SJCRH30 (cell line): ENCODE measurements around the gene PGAM5. TPM values are rescaled to one million over a fixed set of nuclear protein-coding genes. Genes with fewer than 3 reads are reported as not detected.

Experiments used
- DNase-seq, 2 experiments: peaks; one replicate each; pipeline ENCODE4 v3.0.0-alpha.2; 2015 to 2020
- H3K27ac ChIP-seq: fragments of 250-450 bp; sonication (Bioruptor Pico); 2 replicates; pipeline ENCODE4 v1.5.1; 2020; ENCODE audit warnings: mild to moderate bottlenecking, moderate library complexity
- H3K27me3 ChIP-seq: fragments of 250-450 bp; sonication (Bioruptor Pico); 2 replicates; pipeline ENCODE4 v1.5.1; 2020; ENCODE audit warnings: mild to moderate bottlenecking, moderate library complexity
- H3K36me3 ChIP-seq: fragments of 250-450 bp; sonication (Bioruptor Pico); 2 replicates; pipeline ENCODE4 v1.5.1; 2020; ENCODE audit warnings: mild to moderate bottlenecking, moderate library complexity
- H3K4me1 ChIP-seq: fragments of 250-450 bp; sonication (Bioruptor Pico); 2 replicates; pipeline ENCODE4 v1.5.1; 2020; ENCODE audit warnings: mild to moderate bottlenecking, moderate library complexity
- H3K4me3 ChIP-seq: fragments of 250-450 bp; sonication (Bioruptor Pico); 2 replicates; pipeline ENCODE4 v1.5.1; 2020; ENCODE audit warnings: mild to moderate bottlenecking, moderate library complexity
- H3K9me3 ChIP-seq: fragments of 250-450 bp; sonication (Bioruptor Pico); replicated peaks from 2 replicates; pipeline ENCODE4 v1.5.1; 2020; ENCODE audit warnings: mild to moderate bottlenecking, moderate library complexity
- total RNA-seq: library from RNA; depleted of rRNA; stranded (reverse); fragments of >200 nt; shearing (Covaris generic); gene quantifications from 2 replicates; pipeline ENCODE4 v1.2.3, GENCODE V29; 2014

PGAM5 gene
- total RNA-seq, 1 experiment from 2014 or later: 41.9 TPM

DNA sequence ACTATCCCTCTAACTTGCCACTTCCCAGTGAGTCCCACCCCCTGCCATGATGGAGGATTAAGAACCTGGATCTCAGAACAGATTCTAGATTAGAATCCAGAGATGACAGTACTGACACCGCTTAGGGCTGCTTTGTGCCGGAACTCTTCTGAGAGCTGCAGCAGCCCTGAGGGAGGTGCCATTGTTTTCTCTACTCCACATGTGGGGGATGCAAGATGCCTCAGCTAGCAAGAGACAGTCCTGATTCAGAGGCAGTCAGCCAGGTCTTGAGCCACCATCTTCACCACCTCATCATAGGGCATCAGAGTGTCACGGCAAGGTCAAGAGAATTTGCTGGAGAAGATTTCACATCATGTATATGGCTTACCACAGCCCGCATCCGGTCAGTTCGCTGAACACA is 3.4 kb upstream of the PGAM5 start:
- Histone ChIP-seq H3K36me3 (peaks cover 7% of the 10 kb centered on the region), H3K4me1 (no peaks in the 10 kb centered on the region), H3K4me3 (no peak overlapping the region), H3K27ac (no peak overlapping the region), H3K9me3 (no peaks in the 10 kb centered on the region), H3K27me3 (no peaks in the 10 kb centered on the region)
- no peak for DNase-seq

DNA sequence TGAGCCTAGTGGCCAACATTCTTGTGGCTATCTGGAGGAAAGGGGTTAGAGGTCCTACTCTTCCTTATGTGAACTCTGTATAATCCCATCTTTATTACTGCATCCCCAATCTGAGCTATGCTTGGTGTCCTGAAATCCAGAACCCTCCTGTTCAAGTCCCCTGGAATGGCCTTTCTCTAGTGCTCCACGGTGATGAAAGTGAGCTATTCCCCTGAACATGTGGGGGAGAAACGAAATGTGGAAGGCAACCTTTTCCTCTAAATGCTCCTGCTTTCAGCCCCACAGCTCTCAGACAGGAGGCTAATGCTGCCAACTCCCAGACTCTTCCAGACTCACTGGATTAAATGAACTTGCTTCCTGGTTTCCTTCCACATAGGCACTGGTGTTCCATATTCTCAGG is 2.5 kb upstream of the PGAM5 start:
- no peak for DNase-seq
- H3K4me3 ChIP-seq: no peak overlapping the region
- peaks cover 8% of the 10 kb centered on the region for H3K36me3 ChIP-seq
- H3K27me3 ChIP-seq: no peaks in the 10 kb centered on the region
- H3K9me3 ChIP-seq: no peaks in the 10 kb centered on the region
- no peaks in the 10 kb centered on the region for H3K4me1 ChIP-seq
- H3K27ac ChIP-seq: no peak overlapping the region

DNA sequence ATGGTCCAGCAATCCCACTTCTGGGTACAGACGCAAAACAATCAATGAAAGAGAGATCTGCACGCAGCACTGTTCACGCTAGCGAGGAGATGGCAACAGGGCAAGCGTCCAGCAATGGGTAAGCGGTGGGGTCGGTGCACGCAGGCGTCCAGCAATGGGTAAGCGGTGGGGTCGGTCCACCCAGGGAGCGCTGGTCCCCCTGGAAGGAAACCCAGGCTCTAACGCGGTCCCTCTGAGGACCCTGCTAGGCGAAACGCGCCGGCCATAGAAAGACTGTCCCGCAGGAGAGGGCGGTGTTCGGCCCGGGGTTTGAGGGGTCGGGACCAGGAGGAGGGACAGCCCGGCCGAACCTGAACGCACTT is 618 bp upstream of the PGAM5 start:
- Histone ChIP-seq H3K4me1 (no peaks in the 10 kb centered on the region), H3K4me3 (peak overlapping the region; percentile 65), H3K9me3 (no peaks in the 10 kb centered on the region), H3K27me3 (no peaks in the 10 kb centered on the region), H3K36me3 (peaks cover 23% of the 10 kb centered on the region), H3K27ac (peak overlapping the region; percentile 24; the same call in 1 of the 2 replicates)
- DNase-seq: no peak

DNA sequence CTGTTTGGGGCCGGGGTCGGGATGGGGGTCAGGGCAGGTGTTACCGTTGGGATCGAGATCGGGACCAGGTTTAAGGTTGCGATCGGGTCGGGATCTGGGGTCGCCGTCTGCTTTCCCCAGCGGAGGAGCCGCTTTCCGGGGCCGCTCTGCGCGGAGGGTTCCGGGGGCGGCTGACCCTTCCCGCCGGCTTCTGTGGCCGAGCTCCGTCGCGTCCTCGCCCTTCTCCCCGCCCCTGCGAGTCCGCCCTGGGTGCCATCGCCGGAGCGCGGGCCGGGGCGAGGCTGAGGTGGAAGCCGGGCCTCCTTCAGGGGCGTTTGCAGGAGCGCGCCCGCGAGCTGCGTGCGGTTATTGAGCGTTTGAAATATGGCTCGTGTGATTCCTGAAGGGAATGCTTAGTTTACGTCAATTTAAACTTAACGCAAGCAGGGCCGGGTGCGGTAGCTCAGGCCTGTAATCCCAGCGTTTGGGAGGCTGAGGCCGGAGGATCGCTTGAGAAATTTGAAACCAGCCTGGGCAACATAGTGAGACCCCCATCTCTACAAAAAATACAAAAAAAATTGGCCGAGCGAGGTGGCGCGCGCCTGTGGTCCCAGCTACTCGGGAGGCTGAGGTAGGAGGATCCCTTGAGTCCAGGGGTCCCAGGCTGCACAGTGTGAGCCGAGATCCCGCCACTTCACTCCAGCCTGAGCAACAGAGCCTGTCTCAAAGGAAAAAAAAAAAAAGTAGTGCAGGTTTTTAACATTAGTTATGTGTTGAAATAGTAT is 620 bp downstream of the PGAM5 start:
- Histone ChIP-seq H3K27ac (peak overlapping the region; percentile 20; the same call in 1 of the 2 replicates), H3K9me3 (no peaks in the 10 kb centered on the region), H3K4me3 (peak overlapping the region; percentile 65), H3K27me3 (no peaks in the 10 kb centered on the region), H3K4me1 (no peaks in the 10 kb centered on the region), H3K36me3 (peaks cover 26% of the 10 kb centered on the region)
- peak; percentile 22 to 31 for DNase-seq

DNA sequence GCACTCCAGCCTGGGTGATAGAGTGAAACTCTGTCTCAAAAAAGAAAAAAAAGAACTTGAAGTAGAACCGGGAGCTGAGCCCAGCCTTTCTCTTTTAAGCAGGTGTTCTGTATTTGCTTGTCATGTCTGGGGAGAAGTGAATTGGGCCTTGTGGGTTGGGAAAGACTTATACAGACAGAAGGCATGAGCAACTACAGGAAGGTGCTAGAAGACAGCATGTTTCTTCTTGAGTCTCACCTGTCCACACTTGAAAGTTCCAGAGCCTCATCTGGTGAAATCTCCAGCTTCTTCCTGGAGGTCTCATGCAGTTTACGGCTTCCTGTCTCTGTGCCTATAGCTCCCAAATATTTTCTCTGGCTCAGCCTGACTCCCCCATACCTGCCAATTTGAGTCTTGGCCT is 2.5 kb downstream of the PGAM5 start:
- Histone ChIP-seq H3K36me3 (peaks cover 38% of the 10 kb centered on the region), H3K4me1 (no peaks in the 10 kb centered on the region), H3K9me3 (peaks cover 3% of the 10 kb centered on the region; the same call in 1 of the 2 replicates), H3K27ac (no peak overlapping the region), H3K27me3 (no peaks in the 10 kb centered on the region), H3K4me3 (no peak overlapping the region)
- no peak for DNase-seq

DNA sequence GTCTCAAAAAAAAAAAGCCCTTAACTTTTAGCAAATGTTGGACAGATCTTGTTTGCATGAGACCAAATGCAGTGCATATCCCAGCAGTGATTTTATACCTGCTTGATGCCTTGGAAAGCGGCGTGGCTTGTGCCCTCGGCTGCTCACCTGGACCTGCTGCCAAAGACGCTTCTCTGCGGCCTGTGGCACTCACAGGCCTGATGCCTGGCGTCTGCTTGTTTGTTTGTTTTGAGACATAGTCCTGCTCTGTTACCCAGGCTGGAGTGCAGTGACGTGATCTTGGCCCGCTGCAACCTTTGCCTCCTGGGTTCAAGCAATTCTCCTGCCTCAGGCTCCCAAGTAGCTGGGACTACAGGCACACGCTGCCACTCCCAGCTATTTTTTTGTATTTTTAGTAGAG is 5.2 kb downstream of the PGAM5 start:
- Histone ChIP-seq H3K27me3 (no peaks in the 10 kb centered on the region), H3K4me1 (no peaks in the 10 kb centered on the region), H3K36me3 (peaks cover 58% of the 10 kb centered on the region), H3K4me3 (no peak overlapping the region), H3K27ac (no peak overlapping the region), H3K9me3 (peaks cover 3% of the 10 kb centered on the region; the same call in 1 of the 2 replicates)
- DNase-seq: no peak

DNA sequence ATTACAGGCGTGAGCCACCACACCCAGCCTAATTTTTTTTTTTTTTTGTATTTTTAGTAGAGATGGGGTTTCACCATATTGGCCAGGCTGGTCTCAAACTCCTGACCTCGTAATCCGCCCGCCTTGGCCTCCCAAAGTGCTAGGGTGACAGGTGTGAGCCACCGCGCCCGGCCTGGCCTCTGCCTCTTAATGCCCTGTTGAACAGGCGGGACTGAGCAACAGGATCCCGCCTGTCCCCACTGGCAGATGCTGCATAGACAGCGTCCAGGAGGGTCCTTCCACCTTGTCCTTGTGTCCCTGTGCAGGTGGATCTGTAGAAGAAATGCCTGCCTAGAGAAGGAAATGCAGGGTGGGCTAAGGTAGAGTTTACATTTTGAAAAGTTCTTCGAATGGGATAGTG is 5.7 kb downstream of the PGAM5 start:
- Histone ChIP-seq H3K36me3 (peaks cover 63% of the 10 kb centered on the region), H3K27me3 (no peaks in the 10 kb centered on the region), H3K4me1 (no peaks in the 10 kb centered on the region), H3K9me3 (peaks cover 3% of the 10 kb centered on the region; the same call in 1 of the 2 replicates), H3K4me3 (no peak overlapping the region), H3K27ac (no peak overlapping the region)
- DNase-seq: no peak

DNA sequence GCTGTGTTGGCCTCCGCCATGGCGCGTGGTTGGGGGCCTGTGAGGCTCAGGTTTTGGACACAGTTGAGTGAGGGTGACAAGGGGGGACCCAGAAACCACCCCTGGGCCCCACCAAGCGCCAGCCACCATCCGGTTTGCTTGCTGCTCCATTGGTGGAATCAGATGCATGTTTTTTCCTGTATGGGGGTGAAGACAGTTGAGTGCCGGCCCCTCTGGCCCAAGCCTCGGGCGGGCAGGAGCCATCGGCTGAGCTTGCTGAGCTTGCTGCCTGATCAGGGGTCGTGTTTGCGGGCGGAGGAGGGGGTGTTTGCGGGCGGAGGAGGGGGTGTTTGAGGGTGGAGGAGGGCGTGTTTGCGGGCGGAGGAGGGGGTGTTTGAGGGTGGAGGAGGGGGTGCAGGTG is 6.4 kb downstream of the PGAM5 start:
- no peak overlapping the region for H3K27ac ChIP-seq
- peaks cover 3% of the 10 kb centered on the region; the same call in 1 of the 2 replicates for H3K9me3 ChIP-seq
- H3K4me1 ChIP-seq: no peaks in the 10 kb centered on the region
- H3K27me3 ChIP-seq: no peaks in the 10 kb centered on the region
- H3K4me3 ChIP-seq: no peak overlapping the region
- no peak for DNase-seq
- peaks cover 69% of the 10 kb centered on the region for H3K36me3 ChIP-seq

DNA sequence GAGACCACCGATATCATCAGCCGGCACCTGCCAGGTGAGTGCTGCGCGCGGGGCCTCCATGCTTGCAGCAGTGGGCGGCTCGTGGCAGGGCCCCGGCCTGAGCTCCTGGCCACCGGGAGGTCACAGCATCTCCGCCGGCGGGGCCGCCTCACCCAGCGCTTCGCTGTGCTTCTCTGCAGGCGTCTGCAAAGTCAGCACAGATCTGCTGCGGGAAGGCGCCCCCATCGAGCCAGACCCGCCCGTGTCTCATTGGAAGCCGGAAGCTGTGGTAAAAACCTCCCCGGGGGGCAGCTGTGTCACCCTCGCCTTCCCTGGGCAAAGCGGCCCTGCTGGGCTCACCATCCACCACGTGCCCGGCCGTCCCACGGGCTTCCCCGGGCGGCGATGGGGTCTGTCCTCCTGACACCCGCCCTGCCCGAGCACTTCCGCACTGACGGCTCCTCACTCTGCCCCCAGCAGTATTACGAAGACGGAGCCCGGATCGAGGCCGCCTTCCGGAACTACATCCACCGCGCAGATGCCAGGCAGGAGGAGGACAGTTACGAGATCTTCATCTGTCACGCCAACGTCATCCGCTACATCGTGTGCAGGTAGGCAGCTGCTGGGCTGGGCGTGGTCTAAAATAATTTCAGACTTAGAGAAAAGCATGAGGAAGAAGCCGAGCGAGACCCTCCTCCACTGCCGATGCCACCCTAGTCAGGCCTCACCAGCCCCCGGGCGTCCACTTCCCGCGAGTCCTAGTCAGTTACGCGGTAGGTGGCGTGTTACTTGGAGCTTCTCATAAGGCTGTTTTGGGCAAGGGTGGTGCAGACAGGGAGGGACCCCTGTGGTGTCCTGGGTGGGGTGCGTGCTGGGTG is 7.1 kb downstream of the PGAM5 start:
- no peak for DNase-seq
- no peak overlapping the region for H3K27ac ChIP-seq
- no peaks in the 10 kb centered on the region for H3K4me1 ChIP-seq
- peaks cover 75% of the 10 kb centered on the region for H3K36me3 ChIP-seq
- H3K4me3 ChIP-seq: no peak overlapping the region
- peaks cover 3% of the 10 kb centered on the region; the same call in 1 of the 2 replicates for H3K9me3 ChIP-seq
- H3K27me3 ChIP-seq: no peaks in the 10 kb centered on the region

DNA sequence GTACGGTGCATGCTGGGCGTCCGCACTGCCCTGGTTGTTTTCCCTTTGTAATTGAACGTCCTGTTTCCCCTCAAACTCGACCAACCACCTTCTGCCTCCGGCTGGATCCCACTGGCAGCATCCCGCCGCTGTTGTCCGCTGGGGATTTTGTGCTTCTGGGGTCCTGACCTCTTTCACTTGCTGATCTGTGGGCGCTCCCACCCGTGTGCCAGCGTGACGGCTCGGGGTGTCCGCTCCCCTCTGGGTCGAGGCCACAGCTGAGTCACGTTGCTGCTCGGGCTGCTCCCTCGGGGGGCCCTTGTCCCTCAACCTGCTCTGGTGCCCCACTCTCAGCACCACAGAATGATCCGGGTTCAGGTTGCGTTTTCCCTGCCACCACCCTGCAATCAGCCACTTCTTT is 8.0 kb downstream of the PGAM5 start:
- peaks cover 3% of the 10 kb centered on the region; the same call in 1 of the 2 replicates for H3K9me3 ChIP-seq
- H3K4me1 ChIP-seq: no peaks in the 10 kb centered on the region
- no peak overlapping the region for H3K4me3 ChIP-seq
- no peak for DNase-seq
- no peak overlapping the region for H3K27ac ChIP-seq
- peaks cover 78% of the 10 kb centered on the region for H3K36me3 ChIP-seq
- H3K27me3 ChIP-seq: no peaks in the 10 kb centered on the region

DNA sequence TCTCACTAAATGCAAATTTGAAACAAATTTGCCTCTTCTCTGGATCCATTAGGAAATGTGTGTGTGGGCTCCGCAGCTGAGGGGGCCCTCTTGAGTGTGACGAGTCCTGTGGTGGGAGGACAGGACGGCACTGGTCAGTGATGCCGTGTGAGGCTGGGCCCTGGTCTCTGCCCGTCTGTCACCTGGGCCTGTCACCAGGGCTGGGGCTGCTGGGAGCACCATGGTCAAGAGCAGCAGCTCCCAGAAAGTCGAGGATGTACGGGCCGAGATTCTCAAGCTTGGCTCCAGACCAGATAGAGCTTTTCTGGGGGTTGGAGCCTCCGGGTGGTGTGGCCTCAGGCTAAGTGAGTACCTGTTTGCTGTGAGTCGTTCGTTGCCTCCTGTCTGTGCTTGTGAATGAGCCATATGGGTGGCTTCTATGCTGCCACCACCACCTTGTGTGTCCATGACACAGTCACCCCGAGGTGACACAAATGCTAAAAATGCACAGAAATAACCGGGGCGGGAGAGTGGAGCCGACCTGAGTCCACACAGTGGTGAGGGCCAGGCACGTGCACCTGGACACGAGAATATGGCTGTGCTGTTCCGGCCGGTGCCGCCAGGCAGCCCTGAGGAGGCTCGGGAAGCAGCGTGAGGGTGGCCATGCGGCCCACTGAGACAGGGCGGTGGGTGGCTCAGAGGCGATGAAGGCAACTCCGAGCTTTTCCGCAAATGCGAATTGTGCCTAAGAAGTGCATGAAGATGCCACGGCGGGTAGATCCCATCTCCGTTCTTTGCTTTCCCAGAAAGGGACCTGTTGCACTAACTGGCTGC is 8.7 kb downstream of the PGAM5 start:
- Histone ChIP-seq H3K4me1 (no peaks in the 10 kb centered on the region), H3K36me3 (peaks cover 78% of the 10 kb centered on the region)

DNA sequence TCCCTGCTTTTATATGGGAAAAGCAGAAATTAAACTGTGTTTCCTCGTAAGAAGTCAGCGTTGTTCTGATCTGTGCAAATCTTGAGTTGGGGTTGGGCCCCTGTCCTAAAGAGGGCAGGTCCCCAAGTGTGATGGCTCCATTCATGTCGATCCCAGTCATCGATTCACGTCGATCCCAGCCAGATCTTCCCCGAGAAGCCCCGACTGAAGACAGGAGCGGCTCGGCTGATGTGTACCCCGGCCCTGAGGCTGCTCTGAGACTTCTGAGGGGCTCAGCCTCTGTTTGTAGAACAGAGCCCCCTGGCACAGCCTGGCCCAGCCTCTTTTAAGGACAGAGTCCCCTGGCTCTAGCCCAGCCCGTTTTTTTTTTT is 9.3 kb downstream of the PGAM5 start:
- no peak for DNase-seq
- Histone ChIP-seq H3K27ac (no peak overlapping the region), H3K36me3 (peaks cover 80% of the 10 kb centered on the region), H3K4me1 (no peaks in the 10 kb centered on the region), H3K27me3 (no peaks in the 10 kb centered on the region), H3K9me3 (peaks cover 3% of the 10 kb centered on the region; the same call in 1 of the 2 replicates), H3K4me3 (no peak overlapping the region)

More for the DNA sequence above, 8.7 kb downstream of the PGAM5 start:
- Histone ChIP-seq H3K27ac (no peak overlapping the region), H3K9me3 (peaks cover 3% of the 10 kb centered on the region; the same call in 1 of the 2 replicates), H3K4me3 (no peak overlapping the region), H3K27me3 (no peaks in the 10 kb centered on the region)
- DNase-seq: no peak

DNA sequence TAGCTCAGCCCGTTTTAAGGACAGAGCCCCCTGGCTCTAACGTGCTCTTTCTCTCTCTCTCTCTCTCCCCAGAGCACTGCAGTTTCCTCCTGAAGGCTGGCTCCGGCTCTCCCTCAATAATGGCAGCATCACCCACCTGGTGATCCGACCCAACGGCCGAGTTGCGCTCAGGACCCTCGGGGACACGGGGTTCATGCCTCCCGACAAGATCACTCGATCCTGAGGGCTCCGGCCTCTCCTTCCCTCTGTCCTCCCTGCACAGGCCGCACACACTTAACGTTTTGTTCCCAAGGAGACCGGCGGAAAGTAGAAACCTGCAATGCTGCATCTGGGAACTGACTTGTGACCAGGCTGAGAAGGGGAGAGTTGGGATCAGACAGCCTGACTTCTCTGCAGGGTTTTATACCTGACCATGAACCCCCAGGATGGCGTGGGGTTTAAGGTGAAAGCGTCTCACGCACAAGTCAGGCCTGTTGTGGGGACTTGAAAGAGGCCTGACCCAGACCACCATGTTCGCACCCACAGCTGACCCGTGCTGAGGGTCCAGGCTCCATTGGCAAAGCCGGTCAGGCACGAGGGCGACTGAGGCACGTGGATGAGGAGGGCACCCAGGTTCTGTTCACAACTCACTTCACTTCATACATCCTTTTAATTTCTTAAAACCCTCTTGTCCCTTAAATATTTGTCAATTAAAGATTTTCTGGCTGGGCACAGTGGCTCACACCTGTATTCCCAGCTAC is 10.1 kb downstream of the PGAM5 start:
- peaks cover 3% of the 10 kb centered on the region; the same call in 1 of the 2 replicates for H3K9me3 ChIP-seq
- H3K4me1 ChIP-seq: no peaks in the 10 kb centered on the region
- no peak for DNase-seq
- no peak overlapping the region for H3K27ac ChIP-seq
- H3K4me3 ChIP-seq: no peak overlapping the region
- H3K36me3 ChIP-seq: peaks cover 83% of the 10 kb centered on the region
- H3K27me3 ChIP-seq: no peaks in the 10 kb centered on the region
